Activated CD4-positive, alpha-beta T cell treated with anti-CD3 and anti-CD28 coated beads, Interleukin-2, Interleukin-6, amounts not matched to agents 100 ng/mL and 50 ng/mL, durations not matched to agents 16 hours and 8 hours (primary cell): Measurements from ENCODE around the gene TBX6.

Experiments used
- DNase-seq: peaks from one replicate; pipeline ENCODE4 v3.0.0-alpha.2; 2020

The TBX6 gene

GRCh38 chr16:30085820-30086219, 5.9 kb downstream of the TBX6 start:
- no peak for DNase-seq

GRCh38 chr16:30085247-30085646, 6.5 kb downstream of the TBX6 start:
- no peak for DNase-seq

GRCh38 chr16:30084816-30085159, 6.9 kb downstream of the TBX6 start:
- DNase-seq = no peak

GRCh38 chr16:30084096-30084815, 7.5 kb downstream of the TBX6 start:
- DNase-seq = no peak

GRCh38 chr16:30083216-30084055, 8.3 kb downstream of the TBX6 start:
- no peak for DNase-seq

GRCh38 chr16:30082545-30083090, 9.1 kb downstream of the TBX6 start:
- DNase-seq = no peak

GRCh38 chr16:30079480-30079879, 12.2 kb downstream of the TBX6 start:
- DNase-seq = no peak

- DNase-seq = no peak
These were observed 13.0 kb downstream of the TBX6 start for GRCh38 chr16:30078744-30079143.

- DNase-seq = no peak
These were observed 14.1 kb downstream of the TBX6 start for GRCh38 chr16:30077656-30078055.

GRCh38 chr16:30076276-30076791, 15.4 kb downstream of the TBX6 start:
- no peak for DNase-seq

GRCh38 chr16:30075503-30076275, 16.0 kb downstream of the TBX6 start, which contains the start of gene PPP4C:
Gene PPP4C, plus strand, starts transcription at chr16:30075994. Its CDS starts 384 bp downstream, at chr16:30076378.
- DNase-seq = peak; percentile 92

GRCh38 chr16:30070490-30070889, 21.2 kb downstream of the TBX6 start:
- no peak for DNase-seq

GRCh38 chr16:30069611-30070462, 21.9 kb downstream of the TBX6 start:
- DNase-seq = no peak

GRCh38 chr16:30068750-30069610, 22.7 kb downstream of the TBX6 start:
- DNase-seq = peak; percentile 55

- DNase-seq = no peak
These were observed 23.4 kb downstream of the TBX6 start for GRCh38 chr16:30068333-30068732.

- DNase-seq = no peak
These were observed 24.2 kb downstream of the TBX6 start for GRCh38 chr16:30067584-30067916.

- no peak for DNase-seq
These were observed 24.8 kb downstream of the TBX6 start for GRCh38 chr16:30066761-30067583.

- no peak for DNase-seq
These were observed 25.6 kb downstream of the TBX6 start for GRCh38 chr16:30065943-30066760.
